GM12878 (cell line): ENCODE measurements around the gene CDCA3.

ENCODE experiments used
- CREB1 ChIP-seq: IDR thresholded peaks from 2 replicates; pipeline ENCODE4 v1.6.1; 2012; ENCODE audit warnings: low read depth, mild to moderate bottlenecking, inconsistent platforms
- CTCF ChIP-seq, 3 experiments: IDR thresholded peaks in 2 of 3; conservative IDR thresholded peaks in 1 of 3; 2 replicates each; pipeline ENCODE4 v1.5.1; 2011; ENCODE audit warnings: low read depth in 3 of 3, low read length in 3 of 3, mild to moderate bottlenecking in 3 of 3, control low read depth in 2 of 3, moderate library complexity in 2 of 3, inconsistent platforms in 1 of 3, mixed read lengths in 1 of 3; ENCODE audit not compliant: control insufficient read depth in 2 of 3, insufficient read depth in 1 of 3; ENCODE audit errors: extremely low read depth in 1 of 3
- EZH2 ChIP-seq: IDR thresholded peaks from 2 replicates; pipeline ENCODE4 v1.6.1; 2012; ENCODE audit warnings: low read depth, mild to moderate bottlenecking, control low read depth, inconsistent platforms, low read length, borderline replicate concordance; ENCODE audit not compliant: control insufficient read depth
- FOS ChIP-seq: IDR thresholded peaks from 3 replicates; pipeline ENCODE4 v1.6.1; 2011; ENCODE audit warnings: borderline replicate concordance; ENCODE audit not compliant: insufficient read length; ENCODE audit errors: extremely low read depth
- NKRF ChIP-seq: fragments of 450-650 bp; conservative IDR thresholded peaks from 2 replicates; pipeline ENCODE4 v1.6.1; 2017; ENCODE audit warnings: mild to moderate bottlenecking, moderate library complexity
- POLR2A ChIP-seq: IDR thresholded peaks from 2 replicates; pipeline ENCODE4 v1.6.1; 2011; ENCODE audit warnings: low read depth, mild to moderate bottlenecking, low read length
- POLR2AphosphoS5 ChIP-seq: IDR thresholded peaks from 2 replicates; pipeline ENCODE4 v1.6.1; 2011; ENCODE audit warnings: mild to moderate bottlenecking, low read length, inconsistent platforms
- ZNF274 ChIP-seq: IDR thresholded peaks from one replicate; pipeline ENCODE4 v1.8.0; 2011; ENCODE audit not compliant: insufficient read length, insufficient read depth
- TF ChIP-seq, protein P1 (sequence below): fragments of 450-650 bp; IDR thresholded peaks from 2 replicates; pipeline ENCODE4 v1.6.1; 2017; ENCODE audit warnings: mild to moderate bottlenecking

- TF ChIP-seq, protein P1, sequence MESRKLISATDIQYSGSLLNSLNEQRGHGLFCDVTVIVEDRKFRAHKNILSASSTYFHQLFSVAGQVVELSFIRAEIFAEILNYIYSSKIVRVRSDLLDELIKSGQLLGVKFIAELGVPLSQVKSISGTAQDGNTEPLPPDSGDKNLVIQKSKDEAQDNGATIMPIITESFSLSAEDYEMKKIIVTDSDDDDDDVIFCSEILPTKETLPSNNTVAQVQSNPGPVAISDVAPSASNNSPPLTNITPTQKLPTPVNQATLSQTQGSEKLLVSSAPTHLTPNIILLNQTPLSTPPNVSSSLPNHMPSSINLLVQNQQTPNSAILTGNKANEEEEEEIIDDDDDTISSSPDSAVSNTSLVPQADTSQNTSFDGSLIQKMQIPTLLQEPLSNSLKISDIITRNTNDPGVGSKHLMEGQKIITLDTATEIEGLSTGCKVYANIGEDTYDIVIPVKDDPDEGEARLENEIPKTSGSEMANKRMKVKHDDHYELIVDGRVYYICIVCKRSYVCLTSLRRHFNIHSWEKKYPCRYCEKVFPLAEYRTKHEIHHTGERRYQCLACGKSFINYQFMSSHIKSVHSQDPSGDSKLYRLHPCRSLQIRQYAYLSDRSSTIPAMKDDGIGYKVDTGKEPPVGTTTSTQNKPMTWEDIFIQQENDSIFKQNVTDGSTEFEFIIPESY, result no peak
- TF ChIP-seq FOS (no peak), CREB1 (no peak), POLR2A (no peak), NKRF (no peak), CTCF (IDR thresholded peaks at IDR 0.05 in 2 of 3, conservative IDR thresholded peaks at IDR 0.05 in 1 of 3; ENCODE audit: control insufficient read depth in 2 of 3, extremely low read depth in 1 of 3, insufficient read depth in 1 of 3, low read depth in 3 of 3, low read length in 3 of 3) (no peak), ZNF274 (no peak), POLR2AphosphoS5 (no peak), EZH2 (no peak)
These were observed 32.6 kb upstream of the CDCA3 start for GRCh38 chr12:6883683-6884082.
